Measurements from ENCODE around the gene PLPP3.

The PLPP3 gene

DNA sequence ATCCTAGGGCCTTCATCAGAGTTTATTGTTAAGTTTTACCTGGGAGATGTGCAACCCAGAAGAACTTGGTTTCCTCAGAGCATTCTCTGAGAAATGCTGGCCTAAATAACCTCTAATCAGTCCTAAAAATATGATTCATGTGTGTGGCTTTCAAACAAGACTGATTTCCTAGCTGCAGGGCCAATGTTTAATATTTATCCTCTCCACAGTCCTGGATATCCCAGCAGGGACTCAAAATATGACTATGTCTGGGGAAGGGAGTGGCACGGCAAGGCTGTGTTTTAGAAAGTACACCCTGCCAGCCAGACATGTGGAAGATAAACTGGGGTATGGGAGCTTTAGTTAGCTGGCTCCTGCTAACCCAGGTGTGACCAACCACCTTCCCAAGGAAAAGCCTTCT is 26.3 kb downstream of the PLPP3 start:
- H3K9ac ChIP-seq = no peak overlapping the region

DNA sequence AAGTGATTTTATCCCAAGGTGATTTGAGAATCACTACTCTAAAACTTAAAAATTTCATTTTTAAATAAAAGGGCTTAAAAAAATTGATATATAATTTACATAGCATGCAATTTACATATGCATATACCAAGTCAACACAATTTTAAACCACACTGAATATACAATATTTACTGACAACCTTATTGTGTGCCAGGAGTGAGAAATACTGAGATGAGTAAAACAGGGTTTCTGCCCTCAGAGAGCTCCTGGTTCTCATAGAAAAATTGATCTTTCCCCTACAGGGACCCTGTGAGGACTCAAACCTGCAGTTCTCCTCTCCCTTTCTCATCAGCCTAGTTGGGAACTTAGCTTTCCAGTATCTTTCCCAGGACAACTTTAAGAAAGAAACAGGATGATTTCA is 27.0 kb downstream of the PLPP3 start:
- no peak for TF ChIP-seq Cebpa-rat (IDR thresholded peaks at IDR 0.05)
- H3K9ac ChIP-seq = no peak overlapping the region
- no peak overlapping the region for H3K4me3 ChIP-seq
- no peaks in the 10 kb centered on the region for H3K4me1 ChIP-seq
- H4K20me1 ChIP-seq = no peaks in the 10 kb centered on the region; a peak in 1 of 22 replicates
- no peak overlapping the region for H3K27ac ChIP-seq
- no peaks in the 10 kb centered on the region for H3K9me3 ChIP-seq (replicated peaks in 1 of 11)
- H3K36me3 ChIP-seq = no peaks in the 10 kb centered on the region
- peaks cover 0 to 68% (median 0%) of the 10 kb centered on the region in 11 experiments; a peak in 4 of 22 replicates for H3K27me3 ChIP-seq
- no peak overlapping the region for H3K4me2 ChIP-seq

More for the DNA sequence above, 26.3 kb downstream of the PLPP3 start:
- no peak overlapping the region for H3K4me3 ChIP-seq
- H3K9me3 ChIP-seq (replicated peaks in 1 of 11) = no peaks in the 10 kb centered on the region
- no peak for TF ChIP-seq Cebpa-rat (IDR thresholded peaks at IDR 0.05)
- no peaks in the 10 kb centered on the region; a peak in 1 of 22 replicates for H4K20me1 ChIP-seq
- no peak overlapping the region for H3K4me2 ChIP-seq
- H3K36me3 ChIP-seq = no peaks in the 10 kb centered on the region
- no peak overlapping the region for H3K27ac ChIP-seq
- no peaks in the 10 kb centered on the region for H3K4me1 ChIP-seq
- H3K27me3 ChIP-seq = peaks cover 0 to 68% (median 0%) of the 10 kb centered on the region in 11 experiments; a peak in 4 of 22 replicates

DNA sequence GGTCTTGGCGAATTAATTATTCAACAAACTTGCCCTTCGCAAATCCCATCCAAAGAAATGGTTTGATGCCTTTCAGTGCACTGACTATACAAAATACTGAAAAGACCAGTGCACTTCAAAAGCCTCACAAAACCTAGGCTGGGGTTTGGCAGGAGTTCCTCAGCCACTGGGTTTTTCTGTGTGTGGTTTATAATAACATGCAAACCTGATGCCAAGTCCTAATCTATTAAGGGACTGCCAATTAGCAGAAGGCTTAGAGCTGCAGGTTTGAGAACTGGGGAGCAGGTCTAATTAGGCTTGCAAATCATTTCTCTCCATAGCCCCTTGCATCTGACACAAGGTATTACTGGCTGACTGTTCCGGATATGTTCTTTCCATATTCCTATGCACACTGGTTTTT is 27.7 kb downstream of the PLPP3 start:
- Histone ChIP-seq H3K4me2 (no peak overlapping the region), H4K20me1 (no peaks in the 10 kb centered on the region; a peak in 1 of 22 replicates), H3K27ac (no peak overlapping the region)

DNA sequence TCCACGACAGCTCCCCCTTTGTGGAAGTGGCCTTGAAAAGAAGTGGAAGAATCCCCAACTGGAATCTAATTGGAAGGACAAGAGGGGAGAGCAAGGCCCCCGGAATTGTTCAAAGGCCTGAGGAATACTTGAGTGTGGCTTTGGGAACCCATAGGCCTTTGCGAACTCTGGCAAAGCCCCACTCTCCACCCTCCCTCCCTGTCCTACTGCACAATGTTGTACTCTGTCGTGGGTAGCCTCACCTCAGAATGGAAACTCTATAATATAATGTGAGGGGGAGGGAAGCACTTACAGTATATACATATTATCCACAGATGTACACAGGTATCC is 28.5 kb downstream of the PLPP3 start:
- Histone ChIP-seq H3K4me1 (no peaks in the 10 kb centered on the region), H3K36me3 (no peaks in the 10 kb centered on the region), H3K4me2 (no peak overlapping the region), H4K20me1 (no peaks in the 10 kb centered on the region; a peak in 1 of 22 replicates), H3K4me3 (no peak overlapping the region), H3K9ac (no peak overlapping the region), H3K27ac (no peak overlapping the region), H3K27me3 (peaks cover 0 to 73% (median 0%) of the 10 kb centered on the region in 11 experiments; a peak in 4 of 22 replicates), H3K9me3 (replicated peaks in 1 of 11) (no peaks in the 10 kb centered on the region)
- no peak for TF ChIP-seq Cebpa-rat (IDR thresholded peaks at IDR 0.05)

More for the DNA sequence above, 27.7 kb downstream of the PLPP3 start:
- no peaks in the 10 kb centered on the region for H3K36me3 ChIP-seq
- no peak for TF ChIP-seq Cebpa-rat (IDR thresholded peaks at IDR 0.05)
- no peaks in the 10 kb centered on the region for H3K4me1 ChIP-seq
- no peak overlapping the region for H3K9ac ChIP-seq
- no peaks in the 10 kb centered on the region for H3K9me3 ChIP-seq (replicated peaks in 1 of 11)
- H3K27me3 ChIP-seq = peaks cover 0 to 70% (median 0%) of the 10 kb centered on the region in 11 experiments; a peak in 4 of 22 replicates
- no peak overlapping the region for H3K4me3 ChIP-seq

DNA sequence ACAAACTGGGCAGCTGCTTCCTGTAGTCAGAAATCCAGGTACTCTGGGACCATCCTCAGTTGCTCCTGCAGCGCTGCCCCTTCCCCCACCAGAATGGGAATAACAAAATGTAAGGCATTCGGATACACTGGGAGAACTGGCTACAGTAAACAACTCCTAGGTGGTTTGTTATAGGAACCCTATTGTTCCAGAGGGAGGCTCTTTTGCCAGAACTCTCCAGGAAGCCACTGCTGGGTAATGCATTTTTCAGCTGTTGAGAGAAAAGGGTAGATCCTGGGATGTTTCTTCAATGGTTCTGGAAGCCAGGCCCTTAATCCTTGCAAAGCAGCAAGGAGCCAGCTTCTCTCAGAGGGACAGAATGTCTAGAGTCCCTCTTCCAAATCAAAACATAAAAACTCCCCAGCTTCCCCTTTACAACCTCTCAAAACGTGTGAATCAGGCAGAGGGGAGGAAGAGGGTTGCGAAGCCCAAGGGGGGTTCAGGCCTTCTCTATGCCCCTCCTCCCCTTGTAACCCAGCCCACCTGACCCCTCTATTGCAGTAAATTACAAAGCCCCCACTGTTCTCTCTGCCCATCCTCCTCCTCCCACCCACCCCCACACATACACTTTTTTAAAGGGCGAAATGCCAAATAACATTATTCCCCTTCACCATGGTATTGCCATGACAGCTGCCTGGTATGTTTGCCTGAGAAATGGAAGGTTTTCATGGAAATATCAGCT is 29.1 kb downstream of the PLPP3 start:
- no peaks in the 10 kb centered on the region for H3K4me1 ChIP-seq
- no peak overlapping the region for H3K27ac ChIP-seq
- no peak overlapping the region for H3K4me2 ChIP-seq
- H3K9me3 ChIP-seq (replicated peaks in 1 of 11) = no peaks in the 10 kb centered on the region
- TF ChIP-seq Cebpa-rat (IDR thresholded peaks at IDR 0.05) = no peak
- H3K4me3 ChIP-seq = no peak overlapping the region
- no peaks in the 10 kb centered on the region; a peak in 1 of 22 replicates for H4K20me1 ChIP-seq
- H3K9ac ChIP-seq = no peak overlapping the region
- peaks cover 0 to 76% (median 0%) of the 10 kb centered on the region in 11 experiments; a peak in 4 of 22 replicates for H3K27me3 ChIP-seq
- H3K36me3 ChIP-seq = no peaks in the 10 kb centered on the region

DNA sequence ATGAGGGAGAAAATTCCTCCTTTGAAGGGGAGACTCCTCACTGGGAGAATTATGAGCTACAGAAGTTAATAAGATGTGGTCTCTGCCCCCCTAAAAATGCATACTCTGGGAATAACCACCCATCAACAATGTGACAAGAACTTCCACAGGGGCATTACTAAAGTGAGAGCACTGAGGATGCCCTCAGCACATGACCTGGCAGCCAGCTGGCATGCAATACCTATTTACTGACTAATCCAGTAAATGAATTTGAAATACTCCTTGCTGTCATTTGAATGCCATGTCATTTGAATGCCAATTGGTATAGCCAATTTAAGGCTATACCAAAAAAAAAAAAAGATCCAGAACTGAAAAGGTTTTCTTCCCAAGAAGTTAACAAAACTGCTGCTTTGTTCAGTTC is 30.8 kb downstream of the PLPP3 start:
- no peaks in the 10 kb centered on the region for H3K4me1 ChIP-seq
- H3K27me3 ChIP-seq = peaks cover 0 to 88% (median 0%) of the 10 kb centered on the region in 11 experiments; a peak in 4 of 22 replicates
- H4K20me1 ChIP-seq = no peaks in the 10 kb centered on the region; a peak in 1 of 22 replicates
- no peaks in the 10 kb centered on the region for H3K36me3 ChIP-seq
- H3K4me2 ChIP-seq = no peak overlapping the region
- no peak overlapping the region for H3K27ac ChIP-seq
- no peak overlapping the region for H3K4me3 ChIP-seq
- TF ChIP-seq Cebpa-rat (IDR thresholded peaks at IDR 0.05) = no peak
- H3K9me3 ChIP-seq (replicated peaks in 1 of 11) = no peaks in the 10 kb centered on the region
- H3K9ac ChIP-seq = no peak overlapping the region

DNA sequence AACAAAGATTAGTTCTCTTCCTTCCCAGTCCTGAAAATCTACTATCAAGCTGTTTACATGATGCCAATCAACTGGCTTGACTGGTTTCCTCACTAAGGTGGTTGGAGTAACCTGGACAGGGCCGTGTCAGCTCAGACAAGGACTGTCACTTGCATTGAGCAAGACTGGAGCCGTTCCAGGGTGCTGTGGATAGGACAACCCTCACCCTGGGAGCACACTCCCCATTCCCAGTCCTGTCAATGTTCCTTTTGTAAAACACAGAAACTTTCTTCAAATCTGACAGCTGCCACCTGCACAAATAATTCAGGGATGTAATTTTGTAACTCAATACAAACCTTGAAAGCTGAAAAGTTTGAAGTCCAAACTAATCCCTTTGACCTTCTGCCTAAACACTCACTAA is 31.4 kb downstream of the PLPP3 start:
- Histone ChIP-seq H3K27ac (no peak overlapping the region), H3K4me1 (no peaks in the 10 kb centered on the region), H3K9ac (no peak overlapping the region), H3K4me3 (no peak overlapping the region), H4K20me1 (no peaks in the 10 kb centered on the region; a peak in 1 of 22 replicates), H3K9me3 (replicated peaks in 1 of 11) (no peaks in the 10 kb centered on the region), H3K36me3 (no peaks in the 10 kb centered on the region), H3K4me2 (no peak overlapping the region), H3K27me3 (peaks cover 0 to 88% (median 0%) of the 10 kb centered on the region in 11 experiments; a peak in 4 of 22 replicates)
- TF ChIP-seq Cebpa-rat (IDR thresholded peaks at IDR 0.05) = no peak

DNA sequence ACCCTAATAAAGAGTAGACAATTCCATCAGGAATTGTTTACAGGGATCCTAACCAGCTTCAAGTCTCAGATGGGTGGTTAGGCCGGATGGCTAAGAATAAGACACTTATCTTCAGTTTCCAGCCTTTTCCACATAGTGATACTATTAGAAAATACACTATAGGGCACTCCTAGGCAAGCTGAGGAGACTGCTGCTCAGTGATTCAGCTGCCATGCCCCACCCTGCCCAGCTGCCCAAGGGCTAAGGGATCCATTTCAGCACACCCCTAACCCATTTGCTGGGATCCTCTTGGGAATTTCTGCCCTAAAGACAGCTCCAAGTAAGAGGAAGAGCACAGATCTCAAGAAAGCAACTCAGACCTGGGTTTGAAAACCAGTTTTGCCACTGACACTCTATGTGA is 31.9 kb downstream of the PLPP3 start:
- no peaks in the 10 kb centered on the region; a peak in 1 of 22 replicates for H4K20me1 ChIP-seq
- no peaks in the 10 kb centered on the region for H3K4me1 ChIP-seq
- H3K9ac ChIP-seq = no peak overlapping the region
- H3K27ac ChIP-seq = no peak overlapping the region
- no peak overlapping the region for H3K4me3 ChIP-seq
- H3K9me3 ChIP-seq (replicated peaks in 1 of 11) = no peaks in the 10 kb centered on the region
- H3K36me3 ChIP-seq = no peaks in the 10 kb centered on the region
- TF ChIP-seq Cebpa-rat (IDR thresholded peaks at IDR 0.05) = no peak
- H3K27me3 ChIP-seq = peaks cover 0 to 85% (median 0%) of the 10 kb centered on the region in 11 experiments; a peak in 4 of 22 replicates
- H3K4me2 ChIP-seq = no peak overlapping the region

DNA sequence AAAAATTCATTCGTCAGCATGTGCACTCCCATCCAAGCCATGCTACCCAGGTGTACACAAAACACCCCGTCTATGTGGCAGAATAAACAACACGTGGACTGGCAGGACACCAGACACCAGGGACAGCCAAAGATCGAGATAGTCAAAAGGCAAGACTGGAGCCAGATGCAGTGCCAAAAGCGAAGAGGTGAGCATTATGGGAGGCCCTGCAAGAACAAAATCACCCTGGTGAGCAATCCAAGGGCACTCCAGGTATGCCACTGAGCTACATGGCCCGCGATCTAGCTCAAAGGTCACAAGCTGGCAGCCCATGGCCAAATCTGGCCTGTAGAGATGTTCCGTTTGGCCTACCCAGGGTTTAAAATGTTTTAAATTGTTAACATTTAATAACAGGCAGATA is 33.7 kb downstream of the PLPP3 start:
- no peaks in the 10 kb centered on the region for H4K20me1 ChIP-seq
- peaks cover 0 to 2% (median 0%) of the 10 kb centered on the region in 10 experiments; a peak in 2 of 20 replicates for H3K4me1 ChIP-seq
- no peak overlapping the region for H3K27ac ChIP-seq
- no peak for TF ChIP-seq Cebpa-rat (IDR thresholded peaks at IDR 0.05)
- no peak overlapping the region for H3K9ac ChIP-seq
- H3K27me3 ChIP-seq = peaks cover 0 to 85% (median 0%) of the 10 kb centered on the region in 11 experiments; a peak in 4 of 22 replicates
- H3K9me3 ChIP-seq (replicated peaks in 1 of 11) = no peaks in the 10 kb centered on the region
- no peak overlapping the region for H3K4me2 ChIP-seq
- no peak overlapping the region for H3K4me3 ChIP-seq
- H3K36me3 ChIP-seq = no peaks in the 10 kb centered on the region
